Measurements from ENCODE around the gene SPDEF.

The SPDEF gene

DNA sequence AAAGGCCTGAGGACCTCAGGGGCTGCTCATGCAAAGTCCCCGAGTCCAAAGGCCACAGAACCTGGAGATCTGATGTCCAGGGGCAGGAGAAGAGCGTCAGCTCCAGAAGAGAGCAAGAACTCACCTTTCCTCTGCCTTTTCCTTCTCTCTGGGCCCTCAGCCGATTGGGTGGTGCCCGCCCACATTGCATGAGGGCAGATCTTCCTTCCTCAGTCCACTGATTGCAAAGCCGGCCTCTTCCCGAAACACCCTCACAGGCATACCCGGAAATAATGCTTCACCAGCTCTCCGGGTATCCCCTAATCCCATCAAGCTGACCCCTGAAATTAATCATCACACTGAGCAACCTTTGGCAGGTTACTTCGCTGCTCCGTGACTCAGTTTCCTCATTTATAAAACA is 33.4 kb downstream of the SPDEF start:
- Histone ChIP-seq H2BK120ac (ENCODE audit: insufficient read depth, low read length, poor library complexity) (no peak overlapping the region), H3K27ac (ENCODE audit: low read depth, low read length) (no peak overlapping the region), H3K36me3 (ENCODE audit: control insufficient read depth in 1 of 2, insufficient read depth in 2 of 2, low read length in 2 of 2) (no peaks in the 10 kb centered on the region), H3K14ac (ENCODE audit: low read length) (no peak overlapping the region), H4K12ac (ENCODE audit: low read depth, low read length) (no peak overlapping the region), H2AFZ (ENCODE audit: insufficient read depth, low read length, poor library complexity) (no peak overlapping the region), H3K4me2 (ENCODE audit: low read length) (no peak overlapping the region), H4K91ac (ENCODE audit: low read depth, low read length) (no peak overlapping the region), H4K8ac (ENCODE audit: low read depth, low read length) (no peak overlapping the region), H2AK5ac (ENCODE audit: low read length) (no peak overlapping the region), H3K4me1 (ENCODE audit: control insufficient read depth in 1 of 2, insufficient read depth in 2 of 2, low read length in 2 of 2) (peaks cover 0 to 4% of the 10 kb centered on the region in 2 experiments), H3K18ac (ENCODE audit: low read length) (no peak overlapping the region), H3K9me3 (ENCODE audit: insufficient read depth, low read depth, low read length) (peaks cover 2% of the 10 kb centered on the region), H2BK5ac (ENCODE audit: low read depth, low read length, poor library complexity) (no peak overlapping the region), H3K79me2 (ENCODE audit: control insufficient read depth, insufficient read depth, low read length, poor library complexity) (no peaks in the 10 kb centered on the region), H3K4ac (ENCODE audit: low read depth, low read length) (no peak overlapping the region), H3K79me1 (ENCODE audit: low read length) (no peaks in the 10 kb centered on the region), H2BK12ac (ENCODE audit: low read length) (no peak overlapping the region), H3K9ac (ENCODE audit: low read length) (no peak overlapping the region), H3K23ac (ENCODE audit: low read length) (no peak overlapping the region), H3K4me3 (ENCODE audit: low read depth, low read length) (no peak overlapping the region), H3K27me3 (ENCODE audit: insufficient read depth, low read length) (no peaks in the 10 kb centered on the region)
- DNase-seq = no peak
- WGBS (ENCODE audit: extremely low coverage, insufficient coverage, insufficient read length) = no CpG with 5 or more reads among the region's 10 CpGs

DNA sequence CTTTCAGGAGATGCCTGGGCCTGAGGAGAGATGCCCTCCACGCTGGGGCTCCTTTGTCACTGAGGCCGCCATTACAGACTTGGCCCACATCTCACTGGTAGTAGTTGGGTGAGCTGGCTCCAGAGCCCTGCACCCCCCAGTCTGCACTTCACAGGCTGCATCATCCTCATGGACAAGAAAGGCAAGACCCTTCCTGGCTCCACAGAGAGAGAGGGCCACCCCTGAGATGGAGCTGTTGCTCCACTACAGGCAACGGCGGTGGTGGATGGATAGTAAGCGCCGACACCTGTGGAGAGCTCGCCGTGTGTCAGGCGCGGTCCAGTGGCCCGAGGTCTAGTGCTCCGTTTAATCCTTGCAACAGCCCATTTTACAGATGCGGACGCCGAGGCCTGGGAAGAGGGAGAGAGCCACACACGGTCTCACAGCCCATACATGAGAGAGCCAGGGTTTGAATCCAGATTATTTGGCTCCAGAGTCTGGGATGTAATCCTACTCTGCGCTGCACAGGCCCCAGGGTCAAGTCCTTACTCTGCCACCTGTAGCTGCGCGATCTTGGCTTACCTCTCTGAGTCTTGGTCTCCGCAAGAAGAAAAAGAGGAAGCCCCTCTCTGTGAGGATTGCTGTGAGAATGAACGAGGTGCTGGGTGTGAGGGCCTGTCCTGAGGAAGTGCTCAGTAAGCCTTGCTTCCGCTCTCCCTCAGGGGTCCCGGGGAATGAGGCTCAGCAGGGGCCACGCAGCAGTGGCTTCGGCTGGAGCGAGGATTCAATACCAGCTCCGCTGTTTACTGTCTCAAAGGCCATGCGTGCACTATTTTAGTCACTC is 34.5 kb downstream of the SPDEF start:
- Histone ChIP-seq H3K23ac (ENCODE audit: low read length) (no peak overlapping the region), H3K4me2 (ENCODE audit: low read length) (no peak overlapping the region), H4K8ac (ENCODE audit: low read depth, low read length) (no peak overlapping the region), H3K9me3 (ENCODE audit: insufficient read depth, low read depth, low read length) (peaks cover 2% of the 10 kb centered on the region), H3K36me3 (ENCODE audit: control insufficient read depth in 1 of 2, insufficient read depth in 2 of 2, low read length in 2 of 2) (no peaks in the 10 kb centered on the region), H2BK5ac (ENCODE audit: low read depth, low read length, poor library complexity) (no peak overlapping the region), H3K14ac (ENCODE audit: low read length) (no peak overlapping the region), H2AFZ (ENCODE audit: insufficient read depth, low read length, poor library complexity) (no peak overlapping the region), H3K18ac (ENCODE audit: low read length) (no peak overlapping the region), H4K91ac (ENCODE audit: low read depth, low read length) (no peak overlapping the region), H2BK12ac (ENCODE audit: low read length) (no peak overlapping the region), H3K27ac (ENCODE audit: low read depth, low read length) (no peak overlapping the region), H3K79me2 (ENCODE audit: control insufficient read depth, insufficient read depth, low read length, poor library complexity) (no peaks in the 10 kb centered on the region), H2AK5ac (ENCODE audit: low read length) (no peak overlapping the region), H3K79me1 (ENCODE audit: low read length) (no peaks in the 10 kb centered on the region), H3K9ac (ENCODE audit: low read length) (no peak overlapping the region), H3K4me1 (ENCODE audit: control insufficient read depth in 1 of 2, insufficient read depth in 2 of 2, low read length in 2 of 2) (peaks cover 0 to 2% of the 10 kb centered on the region in 2 experiments), H3K27me3 (ENCODE audit: insufficient read depth, low read length) (no peaks in the 10 kb centered on the region), H2BK120ac (ENCODE audit: insufficient read depth, low read length, poor library complexity) (no peak overlapping the region), H4K12ac (ENCODE audit: low read depth, low read length) (no peak overlapping the region), H3K4ac (ENCODE audit: low read depth, low read length) (no peak overlapping the region), H3K4me3 (ENCODE audit: low read depth, low read length) (no peak overlapping the region)
- WGBS (ENCODE audit: extremely low coverage, insufficient coverage, insufficient read length) = no CpG with 5 or more reads among the region's 28 CpGs
- no peak for DNase-seq

DNA sequence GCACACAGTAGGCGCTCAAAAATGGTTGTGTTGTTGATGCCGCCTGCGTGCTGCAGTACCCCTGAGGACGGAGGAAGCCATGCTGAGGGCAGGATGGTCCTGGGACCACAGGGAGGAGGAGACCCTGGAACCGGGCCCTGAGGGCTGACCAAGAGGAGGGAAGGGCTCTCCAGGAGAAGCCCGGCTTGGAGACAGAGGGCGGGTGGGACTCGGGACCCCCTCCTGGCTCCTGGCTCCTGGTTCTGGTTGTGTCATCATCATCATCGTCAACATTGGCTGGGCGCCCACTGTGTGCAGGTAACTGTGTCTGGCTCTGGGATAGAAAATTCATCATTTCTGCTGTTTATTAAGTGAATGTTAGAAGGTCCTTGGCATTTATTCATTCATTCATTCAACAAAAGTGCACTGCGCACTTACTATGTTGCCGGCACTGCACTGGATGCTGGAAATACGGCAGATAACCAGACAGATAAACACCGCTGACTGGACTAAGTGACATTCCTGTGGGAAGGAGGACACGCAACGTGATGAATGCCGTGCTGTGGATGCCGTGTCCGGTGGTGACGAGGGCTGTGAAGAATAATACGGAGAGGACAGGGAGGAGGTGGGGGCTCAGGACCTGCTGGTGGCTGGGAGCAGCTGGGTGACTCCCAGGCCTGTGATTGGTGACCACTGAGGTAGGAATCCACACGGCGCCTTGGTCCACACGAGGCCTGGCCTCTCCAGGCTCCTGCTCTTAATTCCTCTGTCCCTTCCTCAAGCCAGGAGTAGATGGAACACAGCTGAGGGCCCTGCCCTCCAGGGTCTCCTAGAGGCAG is 35.3 kb downstream of the SPDEF start:
- peaks cover 2% of the 10 kb centered on the region for H3K9me3 ChIP-seq (ENCODE audit: insufficient read depth, low read depth, low read length)
- H4K91ac ChIP-seq (ENCODE audit: low read depth, low read length) = no peak overlapping the region
- no peak overlapping the region for H2BK5ac ChIP-seq (ENCODE audit: low read depth, low read length, poor library complexity)
- no peak overlapping the region for H2AFZ ChIP-seq (ENCODE audit: insufficient read depth, low read length, poor library complexity)
- no peak overlapping the region for H4K12ac ChIP-seq (ENCODE audit: low read depth, low read length)
- no peaks in the 10 kb centered on the region for H3K27me3 ChIP-seq (ENCODE audit: insufficient read depth, low read length)
- no CpG with 5 or more reads among the region's 24 CpGs for WGBS (ENCODE audit: extremely low coverage, insufficient coverage, insufficient read length)
- H3K4me3 ChIP-seq (ENCODE audit: low read depth, low read length) = no peak overlapping the region
- H3K4ac ChIP-seq (ENCODE audit: low read depth, low read length) = no peak overlapping the region
- no peak overlapping the region for H2BK120ac ChIP-seq (ENCODE audit: insufficient read depth, low read length, poor library complexity)
- no peak overlapping the region for H3K9ac ChIP-seq (ENCODE audit: low read length)
- H3K4me2 ChIP-seq (ENCODE audit: low read length) = no peak overlapping the region
- H4K8ac ChIP-seq (ENCODE audit: low read depth, low read length) = no peak overlapping the region
- no peak overlapping the region for H3K27ac ChIP-seq (ENCODE audit: low read depth, low read length)
- H2BK12ac ChIP-seq (ENCODE audit: low read length) = no peak overlapping the region
- no peak overlapping the region for H3K14ac ChIP-seq (ENCODE audit: low read length)
- no peak overlapping the region for H3K23ac ChIP-seq (ENCODE audit: low read length)
- H3K79me2 ChIP-seq (ENCODE audit: control insufficient read depth, insufficient read depth, low read length, poor library complexity) = no peaks in the 10 kb centered on the region
- H3K4me1 ChIP-seq (ENCODE audit: control insufficient read depth in 1 of 2, insufficient read depth in 2 of 2, low read length in 2 of 2) = no peaks in the 10 kb centered on the region
- H2AK5ac ChIP-seq (ENCODE audit: low read length) = no peak overlapping the region
- H3K79me1 ChIP-seq (ENCODE audit: low read length) = no peaks in the 10 kb centered on the region
- H3K18ac ChIP-seq (ENCODE audit: low read length) = no peak overlapping the region
- DNase-seq = no peak
- no peaks in the 10 kb centered on the region for H3K36me3 ChIP-seq (ENCODE audit: control insufficient read depth in 1 of 2, insufficient read depth in 2 of 2, low read length in 2 of 2)

DNA sequence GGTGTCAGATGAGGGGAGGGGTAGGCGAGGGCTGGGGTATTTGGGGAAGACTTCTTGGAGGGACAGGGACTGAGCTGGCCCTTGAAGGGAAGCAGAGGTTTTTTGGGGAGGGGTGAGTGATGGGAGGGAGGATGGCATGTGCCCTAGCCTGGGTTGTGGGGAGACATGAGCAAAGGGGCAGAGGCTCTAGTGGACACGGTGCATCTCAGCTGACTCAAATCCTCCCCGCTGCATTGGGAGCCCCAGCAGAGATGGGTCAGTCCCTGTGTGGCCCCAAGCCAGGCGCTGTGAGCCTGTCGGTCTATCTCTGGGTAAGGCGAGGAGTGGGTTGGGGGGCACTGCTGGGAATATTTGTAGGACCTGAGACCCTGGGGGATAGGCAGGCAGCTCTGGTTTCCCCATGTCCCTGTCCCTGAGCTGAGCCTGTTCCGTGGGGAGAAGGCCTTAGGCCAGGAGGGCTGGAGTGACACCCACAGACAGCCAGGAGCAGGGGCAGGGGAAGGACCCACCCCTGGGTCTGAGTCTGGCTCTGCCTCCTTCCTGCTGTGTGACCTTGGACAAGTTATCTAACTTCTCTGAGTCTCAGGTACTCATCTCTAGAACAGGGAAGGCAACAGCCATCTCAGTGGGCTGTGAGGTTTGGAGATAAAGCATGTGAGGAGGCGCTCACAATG is 36.0 kb downstream of the SPDEF start:
- Histone ChIP-seq H2BK5ac (ENCODE audit: low read depth, low read length, poor library complexity) (no peak overlapping the region), H3K14ac (ENCODE audit: low read length) (no peak overlapping the region), H4K12ac (ENCODE audit: low read depth, low read length) (no peak overlapping the region), H2AK5ac (ENCODE audit: low read length) (no peak overlapping the region), H3K36me3 (ENCODE audit: control insufficient read depth in 1 of 2, insufficient read depth in 2 of 2, low read length in 2 of 2) (no peaks in the 10 kb centered on the region), H2BK120ac (ENCODE audit: insufficient read depth, low read length, poor library complexity) (no peak overlapping the region), H3K79me2 (ENCODE audit: control insufficient read depth, insufficient read depth, low read length, poor library complexity) (no peaks in the 10 kb centered on the region), H3K4me3 (ENCODE audit: low read depth, low read length) (no peak overlapping the region), H3K4ac (ENCODE audit: low read depth, low read length) (no peak overlapping the region), H3K79me1 (ENCODE audit: low read length) (no peaks in the 10 kb centered on the region), H2BK12ac (ENCODE audit: low read length) (no peak overlapping the region), H3K4me2 (ENCODE audit: low read length) (no peak overlapping the region), H4K8ac (ENCODE audit: low read depth, low read length) (no peak overlapping the region), H3K4me1 (ENCODE audit: control insufficient read depth in 1 of 2, insufficient read depth in 2 of 2, low read length in 2 of 2) (no peaks in the 10 kb centered on the region), H3K18ac (ENCODE audit: low read length) (no peak overlapping the region), H3K23ac (ENCODE audit: low read length) (no peak overlapping the region), H3K27ac (ENCODE audit: low read depth, low read length) (no peak overlapping the region), H3K9ac (ENCODE audit: low read length) (no peak overlapping the region), H3K9me3 (ENCODE audit: insufficient read depth, low read depth, low read length) (peaks cover 2% of the 10 kb centered on the region), H4K91ac (ENCODE audit: low read depth, low read length) (no peak overlapping the region), H3K27me3 (ENCODE audit: insufficient read depth, low read length) (peaks cover 3% of the 10 kb centered on the region), H2AFZ (ENCODE audit: insufficient read depth, low read length, poor library complexity) (no peak overlapping the region)
- no peak for DNase-seq
- no CpG with 5 or more reads among the region's 8 CpGs for WGBS (ENCODE audit: extremely low coverage, insufficient coverage, insufficient read length)

Data from trophoblast cell (in vitro differentiated cells and primary cell).